ENCODE data around the gene TCTN2.

Gene TCTN2

GRCh38 chr12:123670882-123671728 lies at the start of gene TCTN2:
Gene TCTN2 (plus strand): TSS chr12:123671113. CDS start chr12:123671241, 128 bp downstream.
- peak; percentile 83 to 88 for DNase-seq (ENCODE audit: low read depth in 1 of 2, low spot score in 1 of 2)

DNA sequence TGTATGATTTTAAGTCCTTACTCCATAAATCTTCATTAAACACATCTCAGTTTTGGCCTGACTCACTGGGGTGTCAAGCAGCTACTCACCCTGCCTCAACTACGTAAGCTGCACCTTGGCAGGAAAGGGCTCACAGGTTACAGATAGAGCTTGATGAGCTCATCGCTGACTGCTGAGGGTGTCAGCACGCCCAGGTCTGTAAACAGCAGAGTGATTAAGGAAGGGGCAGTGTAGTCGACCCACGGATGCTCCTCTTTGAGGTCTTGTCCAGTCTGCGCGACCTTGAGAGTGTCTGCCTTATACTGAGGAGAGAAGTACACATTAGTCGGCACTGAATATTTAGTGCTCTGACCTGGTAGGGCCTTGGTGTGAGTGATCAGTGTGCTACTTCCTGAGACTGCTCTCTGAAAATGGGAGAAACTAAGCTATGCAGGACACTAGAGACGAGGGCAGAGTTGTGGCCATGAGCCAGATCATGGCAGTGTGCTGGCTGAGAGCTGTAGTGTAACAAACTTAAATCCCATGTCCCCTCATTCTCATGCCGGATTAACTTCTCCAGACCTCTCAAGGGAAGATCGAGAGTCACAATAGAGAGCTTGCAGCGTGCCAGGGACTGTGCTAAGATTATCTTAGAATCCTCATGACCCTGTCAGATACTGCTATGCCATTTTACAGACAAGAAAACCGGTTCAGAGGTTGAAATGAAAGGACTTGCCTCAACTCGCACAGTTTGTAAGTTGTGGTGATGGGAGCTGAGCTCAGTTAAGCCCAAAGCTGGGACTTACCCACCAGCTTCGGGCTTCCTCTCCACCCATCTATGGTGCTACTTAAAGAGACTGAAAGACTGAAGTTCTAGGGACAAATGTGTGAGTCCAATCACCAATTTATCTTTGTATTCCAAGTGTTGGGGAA lies 49.0 kb upstream of the TCTN2 start:
- no peak for DNase-seq (ENCODE audit: low read depth in 1 of 2, low spot score in 1 of 2)

DNA sequence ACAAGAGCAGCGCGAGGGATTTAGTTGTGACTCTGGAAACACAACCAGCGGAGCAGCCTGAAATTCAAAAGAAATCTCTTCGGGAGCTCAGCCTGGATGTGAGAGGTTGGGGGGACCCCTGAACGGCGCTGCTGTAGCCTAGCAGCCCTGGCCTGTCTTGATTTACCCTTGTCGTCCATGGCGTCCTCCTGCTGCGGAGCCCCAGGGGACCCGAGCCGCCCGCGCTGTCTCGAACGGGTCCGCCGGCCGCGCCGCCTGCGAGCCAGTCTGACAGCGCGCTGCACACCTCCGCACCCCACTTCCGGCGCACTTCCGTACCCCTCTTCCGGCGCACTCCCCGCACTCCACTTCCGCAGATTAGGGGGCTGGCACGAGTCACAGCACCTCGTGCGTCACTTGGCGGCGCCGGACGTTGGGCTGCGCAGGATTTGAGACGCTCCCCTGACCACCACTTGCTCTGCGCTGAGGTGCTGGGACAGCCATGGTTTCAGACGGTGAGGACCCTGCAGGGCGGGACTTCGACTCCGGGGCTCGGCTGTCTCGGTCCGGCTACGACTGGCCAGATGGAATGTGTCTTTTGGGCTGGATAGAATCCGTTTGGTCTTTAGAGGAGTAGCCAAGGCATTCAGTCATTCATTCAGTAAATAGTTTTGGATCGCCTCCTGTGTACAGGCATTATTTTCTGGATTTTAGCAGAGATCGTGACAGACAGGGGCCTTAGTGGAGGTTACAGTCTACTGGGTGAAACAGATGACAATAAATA lies 37.4 kb upstream of the TCTN2 start, which contains the start of the genes EIF2B1 and GTF2H3:
Gene EIF2B1, minus strand, starts transcription at position 308 of the 763 bp plus-strand sequence. Its CDS starts 129 bp downstream, at position 179.
Gene GTF2H3, plus strand, starts transcription at position 451 of the 763 bp plus-strand sequence. Its CDS starts 31 bp downstream, at position 482.
- peak; percentile 86 to 93 for DNase-seq (ENCODE audit: low read depth in 1 of 2, low spot score in 1 of 2)

- no peak for DNase-seq (ENCODE audit: low read depth in 1 of 2, low spot score in 1 of 2)
Observed at GRCh38 chr12:123634142-123634561, 36.8 kb upstream of the TCTN2 start.

DNA sequence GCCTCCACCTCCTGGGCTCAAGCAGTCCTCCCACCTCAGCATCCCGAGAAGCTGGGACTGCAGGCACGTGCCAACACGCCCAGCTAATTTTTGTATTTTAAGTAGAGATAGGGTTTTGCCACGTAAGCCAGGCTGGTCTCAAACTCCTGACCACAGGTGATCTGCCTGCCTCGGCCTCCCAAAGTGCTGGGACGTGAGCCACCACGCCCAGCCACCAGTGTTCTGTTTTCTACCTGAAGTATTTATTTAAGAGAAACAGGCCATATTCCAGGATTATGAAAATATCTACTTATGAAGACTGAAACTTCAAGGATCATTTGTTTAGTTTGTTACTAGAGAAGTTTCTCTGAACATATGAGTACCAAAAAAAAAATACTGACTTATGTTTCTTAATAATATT lies 27.0 kb upstream of the TCTN2 start:
- no peak for DNase-seq (ENCODE audit: low read depth in 1 of 2, low spot score in 1 of 2)

DNA sequence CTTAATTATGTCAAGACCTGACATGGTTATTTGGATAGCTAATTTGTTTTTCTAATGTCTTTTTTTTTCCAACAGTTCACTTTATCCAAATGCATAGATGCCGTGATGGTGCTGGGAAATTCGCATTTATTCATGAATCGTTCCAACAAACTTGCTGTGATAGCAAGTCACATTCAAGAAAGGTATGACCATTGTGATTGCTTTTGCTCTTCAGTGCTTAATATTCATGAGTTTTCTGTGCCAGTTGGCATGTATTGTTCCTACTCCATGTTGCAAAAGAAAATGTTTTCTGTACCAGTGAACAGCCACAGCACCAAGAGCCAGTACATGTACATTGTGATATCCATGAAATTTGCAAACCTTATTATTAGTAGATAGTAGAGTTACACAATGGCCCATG lies 25.5 kb upstream of the TCTN2 start:
- DNase-seq (ENCODE audit: low read depth in 1 of 2, low spot score in 1 of 2): no peak

DNA sequence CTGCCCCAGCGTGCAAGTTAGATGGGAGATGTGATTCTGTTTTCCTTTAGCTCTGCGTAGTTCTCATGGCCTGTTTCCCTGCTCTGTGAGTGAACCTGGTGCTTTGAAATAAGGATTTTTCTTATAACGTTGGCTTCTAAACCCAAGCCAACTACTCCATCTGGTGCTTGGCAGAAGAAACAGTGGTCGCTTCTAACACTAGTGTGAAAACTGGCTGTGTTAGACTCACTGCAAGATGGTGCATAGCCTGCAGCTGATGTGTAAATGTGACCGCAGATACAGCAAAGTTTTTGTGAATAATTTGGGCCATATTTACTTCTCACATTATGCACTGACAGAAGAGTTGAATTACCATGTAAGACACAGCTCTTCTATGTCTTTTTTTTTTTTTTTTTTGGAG lies 25.0 kb upstream of the TCTN2 start:
- no peak for DNase-seq (ENCODE audit: low read depth in 1 of 2, low spot score in 1 of 2)

- DNase-seq (ENCODE audit: low read depth in 1 of 2, low spot score in 1 of 2): no peak
Observed at GRCh38 chr12:123648401-123648800, 22.5 kb upstream of the TCTN2 start.

DNA sequence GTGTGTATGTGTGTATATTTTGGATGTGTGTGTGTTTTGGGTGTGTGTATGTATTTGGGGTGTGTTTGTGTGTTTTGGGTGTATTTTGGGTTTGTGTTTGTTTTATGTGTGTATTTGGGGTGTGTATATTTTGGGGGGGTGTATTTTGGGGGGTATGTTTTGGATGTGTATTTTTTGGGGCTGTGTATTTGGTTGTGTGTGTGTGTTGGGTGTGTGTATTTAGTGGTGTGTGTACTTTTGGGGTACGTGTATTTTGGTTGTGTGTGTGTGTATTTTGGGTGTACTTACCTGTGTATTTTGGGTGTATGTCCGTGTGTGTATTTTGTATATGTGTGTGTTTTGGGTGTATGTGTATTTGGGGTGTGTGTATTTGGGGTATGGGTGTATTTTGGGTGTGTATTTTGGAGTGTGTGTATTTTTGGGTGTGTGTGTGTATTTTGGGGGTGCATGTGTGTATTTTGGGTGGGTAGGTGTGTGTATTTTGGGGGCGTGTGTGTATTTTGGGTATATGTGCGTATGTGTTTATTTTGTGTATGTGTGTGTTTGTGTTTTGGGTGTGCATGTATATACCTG lies 16.7 kb upstream of the TCTN2 start:
- no peak for DNase-seq (ENCODE audit: low read depth in 1 of 2, low spot score in 1 of 2)

GRCh38 chr12:123655420-123655819 lies 15.5 kb upstream of the TCTN2 start:
- DNase-seq (ENCODE audit: low read depth in 1 of 2, low spot score in 1 of 2): no peak

- DNase-seq (ENCODE audit: low read depth in 1 of 2, low spot score in 1 of 2): no peak
Observed at GRCh38 chr12:123656392-123656791, 14.5 kb upstream of the TCTN2 start.

DNA sequence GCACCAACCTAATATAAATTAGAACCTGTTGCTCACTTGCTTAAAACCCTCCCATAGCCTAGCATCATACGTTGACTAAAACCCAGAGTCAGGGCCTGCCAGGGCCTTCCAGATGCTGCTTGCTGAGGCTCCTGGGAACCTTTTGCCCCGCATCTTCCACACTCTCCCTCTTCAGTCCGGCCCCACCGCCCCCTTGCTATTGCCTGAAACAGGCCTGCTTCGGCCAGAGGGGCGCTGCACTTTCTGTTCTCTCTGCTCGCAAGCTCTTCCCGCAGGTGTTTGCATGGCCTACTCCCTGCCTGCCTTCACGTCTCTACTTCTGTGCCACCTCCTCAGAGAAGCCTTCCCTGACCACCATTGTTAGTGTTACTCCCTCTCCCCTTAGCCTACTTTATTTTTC lies 13.7 kb upstream of the TCTN2 start:
- no peak for DNase-seq (ENCODE audit: low read depth in 1 of 2, low spot score in 1 of 2)

- no peak for DNase-seq (ENCODE audit: low read depth in 1 of 2, low spot score in 1 of 2)
Observed at GRCh38 chr12:123659996-123660727, 10.8 kb upstream of the TCTN2 start.

- DNase-seq (ENCODE audit: low read depth in 1 of 2, low spot score in 1 of 2): no peak
Observed at GRCh38 chr12:123667771-123668170, 3.1 kb upstream of the TCTN2 start.

- no peak for DNase-seq (ENCODE audit: low read depth in 1 of 2, low spot score in 1 of 2)
Observed at GRCh38 chr12:123671876-123672275, 963 bp downstream of the TCTN2 start.

DNA sequence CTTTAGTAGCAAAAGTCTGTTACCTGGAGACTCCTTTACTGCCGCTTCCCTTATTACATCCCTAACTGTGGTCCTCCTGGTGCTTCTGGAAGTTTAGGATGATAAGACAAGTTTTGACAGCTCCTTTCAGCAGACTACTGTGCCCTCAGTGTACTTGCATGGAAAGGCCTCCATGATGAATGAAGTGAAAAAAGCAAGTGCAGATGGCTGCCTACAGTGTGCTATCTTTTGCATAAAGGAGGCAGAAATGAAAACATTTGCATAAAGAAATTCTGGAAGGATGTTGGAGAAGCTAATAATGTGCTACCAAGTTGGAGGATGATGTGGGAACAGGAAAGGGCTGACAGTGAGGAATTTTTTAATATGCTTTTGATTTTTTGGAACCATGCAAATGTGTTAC lies 4.5 kb downstream of the TCTN2 start:
- DNase-seq (ENCODE audit: low read depth in 1 of 2, low spot score in 1 of 2): no peak

DNA sequence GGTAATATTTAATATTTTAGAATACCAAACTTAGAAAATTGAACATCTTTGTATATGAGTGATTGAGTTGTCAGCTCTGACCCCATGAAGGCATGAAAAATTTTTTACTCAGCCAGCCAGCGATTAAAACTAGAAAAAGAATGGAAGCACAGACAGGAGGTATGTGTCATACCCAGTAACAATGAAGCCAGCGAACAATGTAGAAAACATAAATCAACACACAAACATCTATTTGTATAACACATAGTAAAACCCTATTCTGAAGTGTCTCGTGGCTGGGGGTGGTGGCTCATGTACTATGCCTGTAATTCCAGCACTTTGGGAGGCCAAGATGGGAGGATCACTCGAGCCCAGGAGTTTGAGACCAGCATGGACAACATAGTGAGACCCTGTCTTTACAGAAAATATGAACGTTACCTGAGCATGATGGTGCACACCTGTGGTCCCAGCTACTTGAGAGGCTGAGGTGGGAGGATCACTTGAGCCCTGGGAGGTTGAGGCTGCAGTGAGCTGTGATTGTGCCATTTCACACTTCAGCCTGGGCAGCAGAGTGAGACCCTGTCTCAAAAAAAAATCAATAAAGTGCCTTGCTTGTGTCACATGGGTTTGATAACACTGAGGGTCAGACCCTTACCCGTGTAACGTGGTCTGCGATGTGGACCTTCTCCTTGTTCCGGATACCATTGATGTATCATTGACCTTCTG lies 5.9 kb downstream of the TCTN2 start:
- DNase-seq (ENCODE audit: low read depth in 1 of 2, low spot score in 1 of 2): no peak

DNA sequence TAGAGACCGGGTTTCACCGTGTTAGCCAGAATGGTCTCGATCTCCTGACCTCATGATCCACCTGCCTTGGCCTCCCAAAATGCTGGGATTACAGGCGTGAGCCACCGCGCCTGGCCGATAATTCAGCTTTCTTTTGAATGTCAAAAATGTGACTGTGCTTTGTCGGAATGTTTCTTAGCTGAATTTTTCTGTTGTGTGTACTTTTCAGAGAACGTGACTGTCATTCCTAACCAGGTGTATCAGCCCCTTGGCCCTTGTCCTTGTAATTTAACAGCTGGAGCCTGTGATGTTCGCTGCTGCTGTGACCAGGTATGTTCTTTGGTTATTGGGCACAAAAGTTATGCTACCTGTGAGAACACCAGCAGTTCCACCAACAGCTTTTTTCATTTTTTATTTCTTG lies 8.1 kb downstream of the TCTN2 start:
- DNase-seq (ENCODE audit: low read depth in 1 of 2, low spot score in 1 of 2): no peak

GRCh38 chr12:123681605-123682004 lies 10.7 kb downstream of the TCTN2 start:
- no peak for DNase-seq (ENCODE audit: low read depth in 1 of 2, low spot score in 1 of 2)
